Natural killer cell (primary cell): ENCODE measurements around the gene ATOX1. TPM values are rescaled to one million over a fixed set of nuclear protein-coding genes. Genes with fewer than 3 reads are reported as not detected.

Experiments used
- ATAC-seq, 3 donors: fragments of 150-1000 bp in 2 of 3; fragments of 200-7000 bp in 1 of 3; cut with Tn5 transposase; 1 replicate in 1 of 3; 2 replicates in 2 of 3; pipeline ENCODE4 v1.10.0; 2021; ENCODE audit warnings: mild to moderate bottlenecking in 2 of 3, moderate library complexity in 2 of 3
- DNase-seq, 2 donors: peaks; one replicate each; pipeline versions ENCODE4 v3.0.0 to v3.0.0-alpha.2; 2013 to 2021; ENCODE audit warnings: mixed read lengths in 1 of 2
- H3K27ac ChIP-seq: one replicate; pipeline ENCODE4 v1.5.1; 2013; ENCODE audit warnings: mild to moderate bottlenecking, low read length
- H3K27me3 ChIP-seq: one replicate; pipeline ENCODE4 v1.6.1; 2013; ENCODE audit warnings: low read length; ENCODE audit not compliant: control insufficient read depth, insufficient read depth
- H3K36me3 ChIP-seq: one replicate; pipeline ENCODE4 v1.6.1; 2013; ENCODE audit warnings: low read length; ENCODE audit not compliant: control insufficient read depth, insufficient read depth
- H3K4me1 ChIP-seq: one replicate; pipeline ENCODE4 v1.6.1; 2013; ENCODE audit warnings: low read length; ENCODE audit not compliant: control insufficient read depth, insufficient read depth
- H3K4me3 ChIP-seq: one replicate; pipeline ENCODE4 v1.5.1; 2013; ENCODE audit warnings: low read length
- H3K9me3 ChIP-seq: one replicate; pipeline ENCODE4 v1.6.1; 2013; ENCODE audit warnings: low read length; ENCODE audit not compliant: control insufficient read depth, insufficient read depth
- H3K27ac Mint-ChIP-seq, 2 donors: one replicate each; pipeline ENCODE4 v1.8.0; 2022; ENCODE audit warnings: mild to moderate bottlenecking in 2 of 2, mixed read lengths in 2 of 2, moderate library complexity in 1 of 2
- H3K27me3 Mint-ChIP-seq, 2 donors: one replicate each; pipeline ENCODE4 v1.8.0; 2022; ENCODE audit warnings: low read depth in 2 of 2, mixed read lengths in 2 of 2
- H3K36me3 Mint-ChIP-seq: one replicate; pipeline ENCODE4 v1.8.0; 2022; ENCODE audit warnings: mixed read lengths
- H3K4me1 Mint-ChIP-seq, 2 donors: one replicate each; pipeline ENCODE4 v1.8.0; 2022; ENCODE audit warnings: mixed read lengths in 2 of 2
- H3K4me3 Mint-ChIP-seq: one replicate; pipeline ENCODE4 v1.8.0; 2022; ENCODE audit warnings: mild to moderate bottlenecking, moderate library complexity, mixed read lengths
- H3K9me3 Mint-ChIP-seq, 2 donors: one replicate each; pipeline ENCODE4 v1.8.0; 2022; ENCODE audit warnings: mixed read lengths in 2 of 2
- CTCF ChIP-seq: fragments of 200-600 bp; IDR thresholded peaks from one replicate; pipeline ENCODE4 v1.8.0; 2022; ENCODE audit warnings: antibody characterized with exemption
- WGBS: methylation state at CpG from one replicate; pipeline ENCODE4 v1.1.7; 2013; ENCODE audit warnings: missing lambda C conversion rate; ENCODE audit not compliant: insufficient coverage; 5-methylcytosine and 5-hydroxymethylcytosine counted together
- intact Hi-C: fragments of 100-400 bp; cut with micrococcal nuclease; formaldehyde crosslinking; loops from one replicate; pipeline ENCODE4 v1.14.2; 2022
- total RNA-seq, 4 donors: library from RNA; stranded (reverse); fragments of 120-200 nt in 1 of 4; gene quantifications; one replicate each; pipeline versions ENCODE4 v1.2.3 to v1.2.4, GENCODE V29; 2013 to 2022

The ATOX1 gene
- total RNA-seq, 3 donors from 2014 or later (not counting 1 experiment from before 2014, with no cell fraction given), result 41.5 to 46.4 (median 46.2) TPM

DNA sequence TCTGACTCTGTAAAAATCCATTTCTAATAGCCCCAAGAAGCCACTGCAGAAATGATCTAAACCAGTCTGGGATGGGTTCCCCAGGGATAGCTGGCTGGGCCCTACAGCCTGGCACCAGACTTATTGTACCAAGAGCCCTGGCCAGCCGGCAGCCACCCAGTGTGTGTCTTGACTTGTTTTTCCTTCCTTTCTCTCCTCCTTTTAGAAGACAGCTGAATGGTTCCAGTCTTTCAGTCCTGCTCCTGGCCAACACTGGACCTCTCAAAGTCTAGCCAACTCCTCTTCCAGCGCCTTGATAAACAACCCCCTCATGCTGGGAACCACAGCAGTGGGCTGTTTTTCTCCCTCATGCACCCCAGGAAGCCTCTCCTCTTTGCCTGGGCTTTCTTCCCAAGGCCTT, 34.1 kb downstream of the ATOX1 start:
- TF ChIP-seq CTCF, result no peak
- Histone ChIP-seq H3K36me3 (no peaks in the 10 kb centered on the region), H3K4me3 (no peak overlapping the region), H3K4me1 (no peaks in the 10 kb centered on the region), H3K9me3 (no peaks in the 10 kb centered on the region), H3K27me3 (no peaks in the 10 kb centered on the region), H3K27ac (no peak overlapping the region)
- Mint-ChIP-seq H3K27me3 (no peaks in the 10 kb centered on the region), H3K36me3 (peaks cover 5% of the 10 kb centered on the region), H3K4me3 (no peak overlapping the region), H3K9me3 (no peaks in the 10 kb centered on the region), H3K4me1 (peaks cover 0 to 5% of the 10 kb centered on the region in 2 donors), H3K27ac (no peak overlapping the region)
- ATAC-seq, result no peak
- WGBS, result 96% methylated on average over 2 of the region's 2 CpGs
- DNase-seq, result no peak
- intact Hi-C loops, result no loop called here

GRCh38 chr5:151722546-151722945, 35.9 kb downstream of the ATOX1 start:
- H3K36me3 ChIP-seq, result no peaks in the 10 kb centered on the region
- Mint-ChIP-seq H3K36me3 (no peaks in the 10 kb centered on the region), H3K9me3 (no peaks in the 10 kb centered on the region), H3K27me3 (no peaks in the 10 kb centered on the region), H3K4me1 (peaks cover 0 to 5% of the 10 kb centered on the region in 2 donors), H3K4me3 (no peak overlapping the region), H3K27ac (no peak overlapping the region)
- DNase-seq (no peak), ATAC-seq (no peak)
- intact Hi-C loops, result no loop called here
- H3K27me3 ChIP-seq, result no peaks in the 10 kb centered on the region
- TF ChIP-seq CTCF, result no peak
- no peaks in the 10 kb centered on the region for H3K4me1 ChIP-seq
- H3K9me3 ChIP-seq, result no peaks in the 10 kb centered on the region
- no peak overlapping the region for H3K27ac ChIP-seq
- no peak overlapping the region for H3K4me3 ChIP-seq

DNA sequence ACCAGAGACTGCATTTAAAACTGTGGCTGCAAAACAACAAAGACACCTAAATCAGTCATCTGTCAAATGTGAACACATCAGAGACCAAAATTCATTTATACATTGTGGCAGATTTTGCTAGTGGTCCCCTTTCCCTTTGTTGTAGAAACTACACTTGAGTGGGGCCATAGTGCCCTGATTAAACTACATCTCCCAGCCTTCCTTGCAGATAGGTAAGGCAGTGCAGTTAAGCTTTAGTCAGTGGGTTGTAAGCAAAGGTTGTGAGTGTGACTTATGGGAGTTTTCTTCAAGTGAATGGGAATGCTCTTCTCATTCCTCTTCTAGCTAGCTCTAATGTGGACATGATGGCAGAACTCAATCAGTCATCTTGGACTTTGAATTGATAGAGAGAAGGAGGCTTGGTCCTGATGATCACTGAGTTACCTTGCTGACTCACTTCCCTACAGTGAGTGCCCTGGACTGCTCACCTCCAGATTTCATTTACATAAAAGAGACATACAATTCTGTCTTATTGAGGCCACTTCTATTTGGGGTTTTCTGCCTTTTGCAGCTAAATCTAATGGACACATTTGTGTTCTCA, 36.5 kb downstream of the ATOX1 start:
- intact Hi-C loops, result no loop called here
- H3K36me3 Mint-ChIP-seq, result no peaks in the 10 kb centered on the region

More for the DNA sequence above, 36.5 kb downstream of the ATOX1 start:
- Histone ChIP-seq H3K27ac (no peak overlapping the region), H3K4me1 (no peaks in the 10 kb centered on the region), H3K9me3 (no peaks in the 10 kb centered on the region), H3K4me3 (no peak overlapping the region), H3K36me3 (no peaks in the 10 kb centered on the region), H3K27me3 (no peaks in the 10 kb centered on the region)
- TF ChIP-seq CTCF, result no peak
- no peak for DNase-seq
- no peak for ATAC-seq
- H3K27ac Mint-ChIP-seq, result no peak overlapping the region
- no peaks in the 10 kb centered on the region for H3K9me3 Mint-ChIP-seq
- H3K27me3 Mint-ChIP-seq, result no peaks in the 10 kb centered on the region
- H3K4me3 Mint-ChIP-seq, result no peak overlapping the region
- peaks cover 0 to 5% of the 10 kb centered on the region in 2 donors for H3K4me1 Mint-ChIP-seq
